HG03139 (cell line): ENCODE data around the gene MANEA.
"Not testable (repeated sequence)": the region's sequence is repeated elsewhere in the genome, so short reads cannot be mapped to it uniquely, and the experiment has no call there.

Experiments
- ATAC-seq: cut with Tn5 transposase; IDR thresholded peaks from one replicate; pipeline ENCODE4 v1.9.1; 2021; ENCODE audit not compliant: unreplicated experiment

The MANEA gene, protein sequence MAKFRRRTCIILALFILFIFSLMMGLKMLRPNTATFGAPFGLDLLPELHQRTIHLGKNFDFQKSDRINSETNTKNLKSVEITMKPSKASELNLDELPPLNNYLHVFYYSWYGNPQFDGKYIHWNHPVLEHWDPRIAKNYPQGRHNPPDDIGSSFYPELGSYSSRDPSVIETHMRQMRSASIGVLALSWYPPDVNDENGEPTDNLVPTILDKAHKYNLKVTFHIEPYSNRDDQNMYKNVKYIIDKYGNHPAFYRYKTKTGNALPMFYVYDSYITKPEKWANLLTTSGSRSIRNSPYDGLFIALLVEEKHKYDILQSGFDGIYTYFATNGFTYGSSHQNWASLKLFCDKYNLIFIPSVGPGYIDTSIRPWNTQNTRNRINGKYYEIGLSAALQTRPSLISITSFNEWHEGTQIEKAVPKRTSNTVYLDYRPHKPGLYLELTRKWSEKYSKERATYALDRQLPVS

DNA sequence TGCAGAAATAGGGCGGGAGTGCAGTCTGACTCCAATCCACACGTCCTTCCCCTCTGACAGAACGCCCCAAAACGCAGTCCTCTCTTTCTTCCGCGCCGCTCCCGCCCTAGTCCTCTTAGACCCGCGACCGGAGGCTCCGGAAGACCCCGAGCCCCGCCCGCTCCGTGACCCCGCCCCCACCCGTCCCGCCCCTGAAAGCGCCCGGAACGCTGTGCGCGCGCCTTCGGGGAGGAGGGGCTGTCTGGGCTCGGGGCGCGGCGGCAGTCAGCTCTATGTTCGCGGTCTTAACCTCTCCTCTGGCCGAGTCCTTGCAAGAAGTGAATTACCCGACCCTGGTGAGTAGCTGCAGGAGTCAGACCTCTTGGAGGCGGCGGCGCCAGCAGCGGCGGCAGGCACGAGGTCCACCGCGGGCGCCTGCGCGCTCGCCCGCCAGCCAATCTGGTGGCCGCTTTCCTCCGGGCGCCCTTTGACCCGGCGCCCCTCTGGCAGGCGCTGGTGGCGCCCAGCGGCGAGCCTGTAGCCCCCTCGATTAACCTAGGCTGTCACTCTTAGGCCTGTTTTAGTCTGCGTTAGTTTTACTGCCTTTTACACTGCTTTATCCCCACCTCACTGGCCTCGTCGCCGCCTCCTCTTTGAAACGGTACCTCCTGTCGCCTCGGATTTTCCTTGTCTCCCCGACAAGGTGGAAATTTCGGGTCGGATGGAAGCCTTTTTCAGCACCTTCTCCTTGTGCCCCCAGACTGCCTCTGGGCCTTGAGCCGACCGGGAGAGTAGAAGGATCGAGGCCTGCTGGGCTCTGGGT, at the start of gene MANEA:
Gene MANEA (plus strand): TSS at position 232 of the 802 bp plus-strand sequence. CDS start 8,905 bp downstream, outside the sequence.
- peak; percentile 82 for ATAC-seq

DNA sequence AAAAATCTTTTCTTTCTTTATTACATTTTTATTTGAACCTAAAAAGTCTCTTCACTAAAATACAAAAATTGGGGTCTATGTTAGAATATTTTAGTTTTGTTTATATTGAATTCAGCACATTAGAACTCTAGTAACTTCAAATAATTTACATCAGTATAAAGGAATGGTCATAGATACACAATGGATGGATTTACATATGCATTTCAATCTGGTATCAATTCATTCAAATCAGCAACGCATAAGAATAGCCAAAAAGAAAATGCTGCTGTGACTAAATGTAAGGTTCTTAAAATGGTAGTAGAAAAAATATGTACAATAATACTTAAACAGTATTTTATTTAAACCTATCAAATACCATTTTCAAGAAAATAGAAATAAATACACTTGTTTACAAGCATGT, 47.6 kb upstream of the MANEA start:
- no peak for ATAC-seq

- no peak for ATAC-seq
Measured at GRCh38 chr6:95530176-95530819, 47.0 kb upstream of the MANEA start.

DNA sequence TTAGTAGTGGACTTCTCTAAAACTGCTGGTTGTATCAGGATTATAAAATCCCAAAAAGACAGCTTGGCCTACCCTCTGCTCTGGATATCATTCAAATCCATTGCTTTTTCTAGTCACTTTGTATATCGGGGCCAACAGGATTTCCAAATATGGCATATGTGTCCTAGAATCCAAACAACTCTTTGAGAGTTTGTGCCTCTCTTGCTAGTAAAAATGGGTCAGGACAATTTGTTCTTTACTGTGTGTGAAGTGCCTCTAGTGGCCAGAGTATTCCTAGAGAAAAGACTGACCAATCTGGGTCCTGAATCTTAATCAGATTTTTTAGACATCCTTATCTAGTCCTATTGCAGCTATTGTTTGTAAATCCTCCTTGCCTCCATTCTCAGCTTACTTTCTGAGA, 33.5 kb upstream of the MANEA start:
- no peak for ATAC-seq

DNA sequence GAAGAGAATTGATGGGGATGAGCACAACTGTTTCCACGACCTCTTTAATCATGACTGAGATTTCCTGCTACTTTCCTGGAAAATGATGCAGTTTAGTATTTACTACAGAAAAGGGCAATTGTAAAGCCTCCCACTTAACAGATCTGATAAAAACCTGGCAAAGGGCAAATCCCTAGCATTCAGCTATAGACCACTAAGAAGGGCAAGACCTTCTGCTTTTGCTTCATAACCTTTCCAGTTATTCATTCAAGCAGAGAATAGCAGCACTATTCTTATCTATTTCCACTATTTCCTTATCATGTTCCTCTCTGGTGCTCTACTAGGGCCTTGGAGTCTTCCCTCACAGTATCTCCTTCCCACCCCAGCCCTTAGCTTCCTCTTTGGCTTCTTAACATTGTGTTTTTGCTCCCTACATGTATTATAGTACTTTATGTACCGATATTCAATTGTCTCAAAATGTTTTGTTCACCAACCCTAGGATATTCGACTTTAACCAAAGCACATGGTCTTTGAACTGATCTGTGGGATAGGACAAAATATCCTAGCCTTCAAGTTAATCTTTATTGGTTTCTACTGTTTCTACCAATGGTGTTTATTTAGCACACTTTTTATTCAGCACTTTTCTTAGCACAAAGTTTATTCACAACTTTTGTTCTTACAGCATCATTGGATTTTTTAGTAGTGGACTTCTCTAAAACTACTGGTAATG, 32.7 kb upstream of the MANEA start:
- no peak for ATAC-seq

- no peak for ATAC-seq
Measured at GRCh38 chr6:95545226-95545625, 32.1 kb upstream of the MANEA start.

DNA sequence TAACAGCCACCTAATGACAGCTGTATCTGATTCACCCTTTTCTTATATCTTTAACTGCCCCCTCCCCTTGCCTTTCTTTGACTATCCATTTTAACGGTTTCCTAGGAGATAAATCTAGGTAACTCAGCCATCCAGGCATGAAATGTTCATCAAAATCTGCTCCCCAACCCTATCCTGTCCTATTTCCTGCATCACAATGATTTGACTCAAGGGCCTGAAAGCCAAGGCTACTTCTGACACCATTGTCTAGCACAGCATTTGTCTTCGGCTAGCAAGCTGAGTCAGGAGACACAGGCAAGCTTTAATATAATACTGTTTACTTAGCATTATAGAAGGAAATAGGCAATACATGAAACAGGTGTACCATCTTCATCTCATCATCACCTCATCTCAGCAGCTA, 31.6 kb upstream of the MANEA start:
- ATAC-seq = no peak

DNA sequence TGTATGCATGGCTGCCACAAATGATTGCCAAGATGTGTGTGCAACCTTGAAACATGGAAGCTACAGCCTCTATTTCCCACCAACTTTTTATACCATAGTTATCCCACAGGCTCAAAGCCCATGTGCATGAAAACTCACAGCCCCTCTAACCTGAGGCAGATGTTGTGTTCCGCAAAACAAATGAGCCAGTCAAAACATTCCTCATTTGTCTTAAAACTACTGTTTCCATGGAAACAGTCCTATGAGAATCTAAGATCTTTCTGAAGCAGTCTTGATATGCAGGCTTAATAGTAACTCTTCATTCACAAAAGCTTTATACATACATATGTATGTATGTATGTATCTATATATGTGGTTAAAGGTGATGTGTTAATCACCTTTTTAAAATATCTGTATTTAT, 31.2 kb upstream of the MANEA start:
- ATAC-seq = no peak

DNA sequence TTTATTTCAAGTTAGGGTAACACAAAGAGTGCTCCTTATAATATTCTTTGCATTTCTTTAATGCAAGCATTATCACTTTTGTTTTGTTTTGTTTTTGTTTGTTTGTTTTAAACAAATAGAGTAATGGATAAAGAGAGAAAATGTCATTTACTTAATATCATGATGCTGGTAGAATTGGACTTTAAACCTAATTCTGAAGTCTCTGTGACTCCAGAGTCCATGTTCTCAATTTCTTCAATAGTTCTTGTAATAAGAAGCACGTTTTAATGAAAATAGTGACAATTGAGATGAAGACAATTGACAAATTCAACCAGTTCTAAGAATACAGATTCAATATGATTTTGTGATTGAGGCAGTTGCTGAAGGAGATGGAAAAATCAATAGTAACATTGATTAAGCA, 30.3 kb upstream of the MANEA start:
- ATAC-seq = no peak

GRCh38 chr6:95548188-95548786, 29.0 kb upstream of the MANEA start:
- no peak for ATAC-seq

DNA sequence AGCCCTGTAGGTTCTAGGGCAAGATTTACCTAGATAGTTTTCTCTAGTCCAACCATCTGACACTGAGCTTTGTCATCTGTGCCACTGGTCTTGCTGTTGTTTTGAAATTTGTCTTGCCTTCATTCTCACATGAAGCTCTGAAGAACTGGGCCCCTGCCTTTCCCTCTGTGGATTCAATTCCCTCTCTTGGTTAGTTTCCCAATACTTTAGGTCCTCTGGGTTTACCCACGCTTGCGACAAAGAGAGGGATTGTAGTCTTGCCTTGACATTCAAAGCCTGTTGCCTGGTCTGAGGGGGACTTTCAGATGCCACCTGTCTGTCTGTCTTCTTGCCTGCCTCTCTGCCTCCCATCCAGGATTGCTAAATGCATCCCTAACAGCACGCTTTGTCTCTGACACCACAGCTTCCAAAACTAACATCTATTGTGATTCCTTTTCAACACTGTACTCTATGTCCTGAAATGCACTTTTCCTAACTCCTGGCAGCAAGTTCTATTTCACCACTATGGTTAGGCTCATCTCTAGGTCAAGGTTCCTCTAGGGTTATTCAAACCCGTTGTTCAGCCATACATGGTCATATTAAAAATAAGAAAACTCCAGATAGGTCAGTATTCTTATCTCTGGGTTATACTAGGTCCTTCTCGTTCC, 25.5 kb upstream of the MANEA start:
- no peak for ATAC-seq

DNA sequence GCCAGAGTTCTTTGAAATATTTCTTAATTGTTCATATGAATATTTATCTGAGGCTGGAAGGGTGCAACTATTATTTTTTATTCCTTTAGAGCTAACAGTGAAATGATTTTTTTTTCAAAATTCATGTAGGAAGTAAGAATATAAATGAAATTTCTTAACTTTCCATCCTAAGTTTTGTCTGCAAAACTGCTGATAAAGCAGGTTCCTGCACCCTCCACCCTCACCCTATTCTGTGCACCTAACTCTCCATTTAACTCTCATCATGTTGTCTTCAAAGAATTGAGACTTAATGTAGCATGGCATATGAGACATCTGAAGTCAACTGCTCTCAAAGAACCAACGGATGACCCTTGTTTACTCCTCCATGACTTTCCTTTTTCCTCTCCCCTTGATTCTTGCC, 23.5 kb upstream of the MANEA start:
- ATAC-seq = no peak

DNA sequence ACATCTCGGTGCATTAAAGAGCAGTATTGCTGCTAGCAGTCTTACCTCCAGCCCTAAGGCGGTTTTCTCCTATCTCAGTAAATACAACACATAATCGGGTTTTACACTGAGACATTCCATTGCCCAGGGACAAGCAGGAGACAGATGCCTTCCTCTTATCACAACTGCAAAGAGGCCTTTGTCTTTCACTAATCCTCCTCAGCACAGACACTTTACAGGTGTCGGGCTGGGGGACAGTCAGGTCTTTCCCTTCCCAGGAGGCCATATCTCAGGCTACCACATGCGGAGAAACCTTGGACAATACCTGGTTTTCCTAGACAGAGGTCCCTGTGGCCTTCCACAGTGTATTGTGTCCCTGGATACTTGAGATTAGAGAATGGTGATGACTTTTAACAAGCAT, 16.4 kb upstream of the MANEA start:
- ATAC-seq = not testable (repeated sequence)

GRCh38 chr6:95569560-95569959, 7.8 kb upstream of the MANEA start:
- ATAC-seq = no peak

GRCh38 chr6:95572098-95572497, 5.2 kb upstream of the MANEA start:
- ATAC-seq = no peak

DNA sequence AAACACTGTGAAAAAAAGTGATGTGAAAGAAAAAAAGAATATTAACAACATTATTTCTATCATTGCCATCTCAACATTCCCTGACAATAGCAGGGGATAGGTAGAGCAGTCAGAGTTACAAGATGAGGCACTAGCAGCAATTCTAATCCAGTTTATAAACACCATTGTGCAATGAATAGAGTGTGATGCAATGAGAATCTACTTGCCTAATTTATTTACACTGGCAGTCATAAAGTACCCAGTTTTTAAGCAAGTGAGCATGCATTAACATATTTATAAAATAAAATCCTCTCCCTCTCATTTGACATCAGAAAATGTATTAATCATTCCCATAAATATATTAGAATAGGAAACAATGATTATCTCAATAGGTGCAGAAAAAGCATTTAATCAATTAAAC, 2.5 kb upstream of the MANEA start:
- ATAC-seq = no peak

- ATAC-seq = no peak
Measured at GRCh38 chr6:95576218-95576997, 927 bp upstream of the MANEA start.

DNA sequence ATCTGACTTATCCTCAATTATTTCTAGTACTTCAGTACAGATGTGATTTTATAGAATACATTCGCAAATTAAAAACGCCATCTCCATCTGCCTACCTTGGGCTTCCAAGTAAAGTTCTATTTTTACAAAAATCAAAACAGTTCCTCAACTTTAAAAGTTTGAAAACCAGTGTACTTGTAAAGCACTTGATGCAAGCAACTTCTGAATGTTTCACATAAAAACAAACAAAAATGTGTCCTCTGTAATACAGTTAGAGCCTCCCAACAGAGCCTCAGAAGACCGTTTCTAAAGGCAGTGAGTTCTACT, 384 bp upstream of the MANEA start:
- ATAC-seq = no peak

DNA sequence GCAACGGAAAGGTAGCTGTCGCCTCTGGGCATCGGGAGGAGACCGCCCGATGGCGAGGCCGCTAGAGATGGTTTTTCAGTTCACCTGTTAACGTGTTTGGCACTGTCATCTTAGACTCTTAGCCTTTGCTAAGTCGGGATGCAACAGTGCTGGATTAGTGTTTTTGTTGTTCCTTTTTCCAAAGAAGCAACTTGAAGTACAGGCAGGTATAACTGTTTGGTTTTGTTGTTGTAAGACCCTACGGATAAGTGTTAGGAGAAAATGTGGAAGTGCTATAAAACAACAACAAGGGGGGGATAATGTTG, 723 bp downstream of the MANEA start:
- peak; percentile 6 for ATAC-seq

DNA sequence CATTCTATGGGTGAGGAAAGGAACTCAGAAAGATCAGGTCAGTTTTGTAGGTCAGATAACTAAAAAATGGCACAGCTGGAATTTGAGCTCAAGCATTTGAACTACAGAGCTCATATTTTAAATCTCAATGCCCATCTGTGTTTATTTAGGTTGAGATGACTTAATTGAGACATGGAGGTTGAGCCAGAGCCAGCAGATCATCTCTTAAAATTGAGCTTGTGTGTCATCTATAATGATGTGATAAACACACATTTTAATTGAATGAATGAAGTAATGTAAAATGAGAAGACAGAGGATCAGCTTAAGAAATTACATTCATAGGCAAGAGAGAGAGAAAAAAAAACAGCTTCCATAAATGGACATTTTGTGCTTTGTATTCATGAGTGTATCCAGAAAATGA, 3.7 kb downstream of the MANEA start:
- ATAC-seq = no peak
